ENCODE measurements around the gene AMZ1.

Gene AMZ1

GRCh38 chr7:2651847-2652735 is 35.9 kb upstream of the AMZ1 start:
- DNase-seq (ENCODE audit: low spot score): no peak

- DNase-seq (ENCODE audit: low spot score): no peak
These were observed 35.3 kb upstream of the AMZ1 start for GRCh38 chr7:2652736-2653060.

- DNase-seq (ENCODE audit: low spot score): no peak
These were observed 33.9 kb upstream of the AMZ1 start for GRCh38 chr7:2654059-2654458.

- no peak for DNase-seq (ENCODE audit: low spot score)
These were observed 32.0 kb upstream of the AMZ1 start for GRCh38 chr7:2655870-2656614.

- DNase-seq (ENCODE audit: low spot score): no peak
These were observed 30.8 kb upstream of the AMZ1 start for GRCh38 chr7:2657208-2657607.

- DNase-seq (ENCODE audit: low spot score): no peak
These were observed 29.9 kb upstream of the AMZ1 start for GRCh38 chr7:2657920-2658671.

GRCh38 chr7:2658941-2659340 is 29.1 kb upstream of the AMZ1 start:
- no peak for DNase-seq (ENCODE audit: low spot score)

GRCh38 chr7:2659556-2660358 is 28.2 kb upstream of the AMZ1 start:
- DNase-seq (ENCODE audit: low spot score): no peak

GRCh38 chr7:2660359-2661095 is 27.5 kb upstream of the AMZ1 start:
- DNase-seq (ENCODE audit: low spot score): no peak

GRCh38 chr7:2661096-2661449 is 26.9 kb upstream of the AMZ1 start:
- no peak for DNase-seq (ENCODE audit: low spot score)

- no peak for DNase-seq (ENCODE audit: low spot score)
These were observed 26.3 kb upstream of the AMZ1 start for GRCh38 chr7:2661602-2662272.

GRCh38 chr7:2662273-2663120 is 25.5 kb upstream of the AMZ1 start:
- DNase-seq (ENCODE audit: low spot score): no peak

GRCh38 chr7:2663121-2663886 is 24.7 kb upstream of the AMZ1 start:
- DNase-seq (ENCODE audit: low spot score): no peak

- DNase-seq (ENCODE audit: low spot score): no peak
These were observed 24.0 kb upstream of the AMZ1 start for GRCh38 chr7:2663960-2664359.

GRCh38 chr7:2665359-2665791 is 22.6 kb upstream of the AMZ1 start:
- no peak for DNase-seq (ENCODE audit: low spot score)

- no peak for DNase-seq (ENCODE audit: low spot score)
These were observed 21.8 kb upstream of the AMZ1 start for GRCh38 chr7:2666155-2666554.

- DNase-seq (ENCODE audit: low spot score): no peak
These were observed 21.3 kb upstream of the AMZ1 start for GRCh38 chr7:2666588-2667250.

GRCh38 chr7:2667843-2668242 is 20.2 kb upstream of the AMZ1 start:
- no peak for DNase-seq (ENCODE audit: low spot score)
